Gastrocnemius medialis (tissue), 4 donors: ENCODE measurements around the gene GJB5. TPM values are rescaled to one million over a fixed set of nuclear protein-coding genes. Genes with fewer than 3 reads are reported as not detected.

Experiments
- ATAC-seq, 2 donors: fragments of 150-250 bp; one replicate each; pipeline ENCODE4 v1.9.1; 2016
- DNase-seq, 2 donors: peaks; one replicate each; pipeline ENCODE4 v3.0.0-alpha.2; 2019
- H3K27ac ChIP-seq, 4 donors: fragments of 200-600 bp; sonication (generic); 1 replicate in 1 of 4; 2 replicates in 3 of 4; pipeline ENCODE4 v1.5.1; 2016 to 2018; ENCODE audit warnings: mild to moderate bottlenecking in 2 of 4, moderate library complexity in 1 of 4
- H3K27me3 ChIP-seq, 3 donors: fragments of 200-600 bp; sonication (generic) in 2 of 3; 1 replicate in 1 of 3; 2 replicates in 2 of 3; pipeline versions ENCODE4 v1.5.1 to v1.6.0; 2016 to 2019; ENCODE audit warnings: mild to moderate bottlenecking in 1 of 3, moderate library complexity in 1 of 3
- H3K36me3 ChIP-seq, 2 donors: fragments of 200-600 bp; sonication (generic) in 1 of 2; one replicate each; pipeline ENCODE4 v1.5.1; 2017 to 2018
- H3K4me1 ChIP-seq, 2 donors: fragments of 200-600 bp; sonication (generic) in 1 of 2; one replicate each; pipeline ENCODE4 v1.5.1; 2016 to 2017; ENCODE audit warnings: mild to moderate bottlenecking in 2 of 2
- H3K4me3 ChIP-seq, 4 donors: fragments of 200-600 bp; sonication (generic) in 3 of 4; 1 replicate in 1 of 4; 2 replicates in 3 of 4; pipeline ENCODE4 v1.5.1; 2016 to 2019; ENCODE audit warnings: mild to moderate bottlenecking in 2 of 4
- H3K9me3 ChIP-seq, 3 donors: fragments of 200-600 bp; sonication (generic) in 2 of 3; 1 replicate in 1 of 3; 2 replicates in 2 of 3; pipeline ENCODE4 v1.5.1; 2016 to 2019
- CTCF ChIP-seq, 5 experiments: fragments of 450-650 bp in 3 of 5; fragments of 200-600 bp in 2 of 5; sonication (generic) in 2 of 5; IDR thresholded peaks in 4 of 5; conservative IDR thresholded peaks in 1 of 5; 1 replicate in 4 of 5; 2 replicates in 1 of 5; pipeline ENCODE4 v1.5.1; 2016 to 2019; ENCODE audit warnings: antibody characterized with exemption in 5 of 5, mild to moderate bottlenecking in 3 of 5, moderate library complexity in 3 of 5
- POLR2A ChIP-seq, 2 donors: fragments of 450-650 bp; IDR thresholded peaks; one replicate each; pipeline ENCODE4 v1.6.1; 2017; ENCODE audit warnings: antibody characterized with exemption in 2 of 2, mild to moderate bottlenecking in 2 of 2, moderate library complexity in 2 of 2
- in situ Hi-C, 4 donors: fragments of 200-750 bp; cut with MboI; loops; one replicate each; pipeline versions ENCODE4 v1.15.0 to v1.8.0; 2017; ENCODE audit warnings: low sequenced_read_pairs in 4 of 4
- intact Hi-C: fragments of 100-400 bp; cut with DNase I; formaldehyde crosslinking; loops from one replicate; pipeline ENCODE4 v1.15.1; 2023; ENCODE audit warnings: low total_unique reads
- total RNA-seq, 4 donors: library from RNA; depleted of rRNA; stranded (reverse); fragments of >200 nt; gene quantifications; one replicate each; pipeline versions ENCODE4 v1.1.0 to v1.2.3, GENCODE V29; 2016

Gene GJB5
- total RNA-seq, 4 donors from 2014 or later: not detected

GRCh38 chr1:34759503-34760357, 4.9 kb downstream of the GJB5 start, which contains the start of gene GJB4:
GJB4 (plus strand) TSS chr1:34759740; CDS start chr1:34761255, 1,515 bp downstream.
- no peak for ATAC-seq
- DNase-seq: no peak
- H3K27ac ChIP-seq: no peak within 1 kb of the TSS
- TF ChIP-seq CTCF (IDR thresholded peaks at IDR 0.05 in 4 of 5, conservative IDR thresholded peaks at IDR 0.05 in 1 of 5): no peak
- no peak for TF ChIP-seq POLR2A (IDR thresholded peaks at IDR 0.05)
- no peaks in the 10 kb centered on the region for H3K4me1 ChIP-seq
- no peaks in the 10 kb centered on the region for H3K36me3 ChIP-seq
- H3K9me3 ChIP-seq: no peaks in the 10 kb centered on the region
- intact Hi-C loops: no loop called here
- no peak within 1 kb of the TSS for H3K4me3 ChIP-seq
- in situ Hi-C loops: no loop called here
- H3K27me3 ChIP-seq: no peaks in the 10 kb centered on the region

GRCh38 chr1:34761176-34761761, 6.4 kb downstream of the GJB5 start:
- TF ChIP-seq CTCF (IDR thresholded peaks at IDR 0.05 in 4 of 5, conservative IDR thresholded peaks at IDR 0.05 in 1 of 5) (no peak), POLR2A (IDR thresholded peaks at IDR 0.05) (no peak)
- Histone ChIP-seq H3K4me1 (no peaks in the 10 kb centered on the region), H3K27me3 (no peaks in the 10 kb centered on the region), H3K9me3 (no peaks in the 10 kb centered on the region), H3K36me3 (no peaks in the 10 kb centered on the region), H3K27ac (no peak overlapping the region), H3K4me3 (no peak overlapping the region)
- DNase-seq (no peak), ATAC-seq (no peak)
- in situ Hi-C loops: no loop called here
- intact Hi-C loops: no loop called here

DNA sequence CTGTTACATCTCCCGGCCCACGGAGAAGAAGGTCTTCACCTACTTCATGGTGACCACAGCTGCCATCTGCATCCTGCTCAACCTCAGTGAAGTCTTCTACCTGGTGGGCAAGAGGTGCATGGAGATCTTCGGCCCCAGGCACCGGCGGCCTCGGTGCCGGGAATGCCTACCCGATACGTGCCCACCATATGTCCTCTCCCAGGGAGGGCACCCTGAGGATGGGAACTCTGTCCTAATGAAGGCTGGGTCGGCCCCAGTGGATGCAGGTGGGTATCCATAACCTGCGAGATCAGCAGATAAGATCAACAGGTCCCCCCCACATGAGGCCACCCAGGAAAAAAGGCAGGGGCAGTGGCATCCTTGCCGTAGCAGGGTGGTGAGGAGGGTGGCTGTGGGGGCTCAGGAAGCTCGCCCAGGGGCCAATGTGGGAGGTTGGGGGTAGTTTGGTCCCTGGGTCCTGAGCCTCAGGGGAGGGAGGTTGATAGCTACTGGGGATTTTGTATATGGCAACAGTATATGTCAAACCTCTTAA, 7.0 kb downstream of the GJB5 start:
- Histone ChIP-seq H3K36me3 (no peaks in the 10 kb centered on the region), H3K27me3 (no peaks in the 10 kb centered on the region), H3K9me3 (no peaks in the 10 kb centered on the region), H3K4me3 (no peak overlapping the region), H3K4me1 (no peaks in the 10 kb centered on the region), H3K27ac (no peak overlapping the region)
- DNase-seq: no peak
- no peak for TF ChIP-seq CTCF (IDR thresholded peaks at IDR 0.05 in 4 of 5, conservative IDR thresholded peaks at IDR 0.05 in 1 of 5)
- TF ChIP-seq POLR2A (IDR thresholded peaks at IDR 0.05): no peak
- intact Hi-C loops (no loop called here), in situ Hi-C loops (no loop called here)
- no peak for ATAC-seq

DNA sequence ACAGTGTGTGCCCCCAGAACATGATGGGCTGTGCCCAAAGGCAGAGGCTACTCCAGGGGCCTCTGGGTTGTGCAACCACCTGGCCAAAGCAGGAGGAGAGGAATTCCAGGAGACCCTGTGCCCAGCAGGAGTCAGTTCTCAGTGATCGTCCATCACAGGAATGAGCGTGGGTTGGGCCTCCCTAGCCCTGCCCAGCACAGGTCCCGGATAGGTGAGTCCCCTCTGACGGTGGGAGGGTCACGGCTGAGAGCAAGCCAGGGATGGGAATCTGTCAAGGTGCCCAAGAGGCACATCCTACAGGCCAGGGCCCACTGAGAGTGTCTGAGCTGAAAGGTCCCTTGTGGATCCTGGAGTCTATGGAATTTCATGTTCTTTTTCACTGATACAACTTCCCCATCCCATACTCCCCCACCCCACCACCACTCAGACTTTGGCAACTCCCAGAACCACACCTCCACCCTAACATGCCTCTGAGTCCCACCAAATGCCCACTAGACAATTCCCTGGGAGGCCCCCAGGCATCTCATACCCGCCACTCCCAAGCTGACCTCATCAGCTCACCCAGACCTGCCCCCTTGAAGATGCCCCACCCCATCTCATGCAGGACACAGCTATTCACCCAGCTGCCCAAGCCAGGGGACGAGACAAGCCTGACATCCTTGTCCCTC, 7.8 kb downstream of the GJB5 start:
- intact Hi-C loops: no loop called here

More for the DNA sequence above, 7.8 kb downstream of the GJB5 start:
- Histone ChIP-seq H3K27ac (no peak overlapping the region), H3K4me3 (no peak overlapping the region), H3K4me1 (no peaks in the 10 kb centered on the region), H3K9me3 (no peaks in the 10 kb centered on the region), H3K36me3 (no peaks in the 10 kb centered on the region), H3K27me3 (no peaks in the 10 kb centered on the region)
- in situ Hi-C loops: no loop called here
- no peak for DNase-seq
- TF ChIP-seq CTCF (IDR thresholded peaks at IDR 0.05 in 4 of 5, conservative IDR thresholded peaks at IDR 0.05 in 1 of 5): no peak
- TF ChIP-seq POLR2A (IDR thresholded peaks at IDR 0.05): no peak
- no peak for ATAC-seq
